Heart left ventricle (tissue), 16 donors: ENCODE data around the gene PACS2. TPM values are rescaled to one million over a fixed set of nuclear protein-coding genes. Genes with fewer than 3 reads are reported as not detected.
A peak's percentile ranks its signal among the peaks of the same experiment; 100 is the strongest.

Source experiments
- ATAC-seq, 4 donors: fragments of 200-7000 bp; cut with Tn5 transposase; one replicate each; pipeline ENCODE4 v1.9.1; 2020 to 2022; ENCODE audit warnings: moderate library complexity in 4 of 4, mild to moderate bottlenecking in 3 of 4, moderate number of reproducible peaks in 1 of 4
- DNase-seq, 5 donors: peaks; one replicate each; pipeline ENCODE4 v3.0.0-alpha.2; 2020
- H3K27ac ChIP-seq, 12 donors: fragments of 200-600 bp; sonication (generic) in 4 of 12; one replicate each; pipeline versions ENCODE4 v1.5.0 to v1.8.0; 2016 to 2022; ENCODE audit warnings: mild to moderate bottlenecking in 2 of 12
- H3K27me3 ChIP-seq, 9 donors: fragments of 200-600 bp; sonication (generic) in 2 of 9; one replicate each; pipeline versions ENCODE4 v1.5.1 to v1.8.0; 2016 to 2022; ENCODE audit warnings: mild to moderate bottlenecking in 3 of 9
- H3K36me3 ChIP-seq, 9 donors: fragments of 200-600 bp; sonication (generic) in 2 of 9; one replicate each; pipeline versions ENCODE4 v1.5.0 to v1.8.0; 2018 to 2022; ENCODE audit warnings: mild to moderate bottlenecking in 2 of 9
- H3K4me1 ChIP-seq, 12 donors: fragments of 200-600 bp; sonication (generic) in 4 of 12; one replicate each; pipeline versions ENCODE4 v1.5.0 to v1.8.0; 2016 to 2022; ENCODE audit warnings: mild to moderate bottlenecking in 3 of 12
- H3K4me3 ChIP-seq, 12 donors: fragments of 200-600 bp; sonication (generic) in 4 of 12; one replicate each; pipeline versions ENCODE4 v1.5.0 to v1.8.0; 2017 to 2022; ENCODE audit warnings: mild to moderate bottlenecking in 9 of 12, moderate library complexity in 4 of 12
- H3K9me3 ChIP-seq, 12 donors: fragments of 200-600 bp; sonication (generic) in 4 of 12; one replicate each; pipeline versions ENCODE4 v1.5.0 to v1.8.0; 2016 to 2022; ENCODE audit warnings: mild to moderate bottlenecking in 1 of 12
- CTCF ChIP-seq, 12 donors: fragments of 200-600 bp; sonication (generic) in 4 of 12; IDR thresholded peaks; one replicate each; pipeline versions ENCODE4 v1.5.0 to v1.8.0; 2018 to 2022; ENCODE audit warnings: antibody characterized with exemption in 12 of 12, mild to moderate bottlenecking in 5 of 12
- POLR2A ChIP-seq, 2 donors: fragments of 450-650 bp; IDR thresholded peaks; one replicate each; pipeline ENCODE4 v1.6.1; 2017; ENCODE audit warnings: antibody characterized with exemption in 2 of 2, mild to moderate bottlenecking in 2 of 2, moderate library complexity in 2 of 2
- WGBS, 4 donors: extraction: QIAGEN DNeasy Blood & Tissue Kit in 2 of 4; methylation state at CpG; one replicate each; pipeline versions ENCODE4 v1.1.5 to v1.1.7; 2013 to 2018; 5-methylcytosine and 5-hydroxymethylcytosine counted together
- intact Hi-C, 10 donors: fragments of 100-400 bp; cut with DNase I; formaldehyde crosslinking; loops; one replicate each; pipeline versions ENCODE4 v1.11.1 to v1.14.2; 2022
- polyA plus RNA-seq, 2 donors: library from polyadenylated mRNA; stranded (reverse); fragments of 200-250 nt; gene quantifications; one replicate each; pipeline ENCODE4 v1.2.3, GENCODE V29; 2013
- total RNA-seq, 9 donors: library from RNA; depleted of rRNA in 2 of 9; stranded (reverse); fragments of >200 nt in 2 of 9; fragmentation: NEBNext Ultra II Directional in 3 of 9; extraction: Animal tissue kit (Norgen Biotek cat#: 25700) in 3 of 9; gene quantifications; one replicate each; pipeline versions ENCODE4 v1.1.0 to v1.2.4, GENCODE V29; 2016 to 2023
- donor health status: ischemic (EF 13 %, LVEDD 7.1; RV severe dilation, severe dysfunction).
- donor health status: healthy with polysubstance abuse.
- donor health status: DM: no; HTN: yes; CAD: no.
- donor health status: DM: no; HTN: no; CAD: no.
- donor health status: ischemic (EF 25% LVEDD 6.9; RV normal size, moderate dysfunction).
- donor health status: ischemic (EF 25% LVEDD 5.7; RV mildly dilated, moderate dysfunction).
- donor health status: healthy.
- donor health status: DM: yes; HTN: yes; CAD: no.
- donor health status: ischemic (EF 35%, LVEDD 5.7; RV mildly dilated, moderate dysfunction).
- donor health status: nonischemic (EF 11% LVEDD 7.7; RV severe dilation, severe dysfunction).
- donor health status: DM: yes; HTN: yes; CAD: no.
- donor health status: PGD.
- donor health status: ischemic (EF 29% LVEDD 5.4; RV normal size, mild dysfunction).
- donor health status: nonischemic (EF 23%, LVEDD 6.1; RV moderate dilation, normal function).

Gene PACS2
- total and polyA plus RNA-seq, 11 donors = 47.3 to 90.3 (median 60.8) TPM

GRCh38 chr14:105446971-105447370 lies 132.4 kb downstream of the PACS2 start:
- TF ChIP-seq CTCF (IDR thresholded peaks at IDR 0.05) = no peak
- TF ChIP-seq POLR2A (IDR thresholded peaks at IDR 0.05) = no peak
- H3K36me3 ChIP-seq = peaks cover 0 to 37% (median 31%) of the 10 kb centered on the region in 9 donors
- ATAC-seq (no peak), DNase-seq (peak in 1 of 5 donors; percentile 55)
- peaks cover 0 to 28% (median 14%) of the 10 kb centered on the region in 12 donors for H3K4me1 ChIP-seq
- no peak overlapping the region for H3K27ac ChIP-seq
- H3K27me3 ChIP-seq = no peaks in the 10 kb centered on the region
- H3K4me3 ChIP-seq = no peak overlapping the region
- intact Hi-C loops = loop anchor here in 8 of 10 donors (5.0 to 10.0 kb wide), 5 partner anchors 40 to 80 kb away; partner anchors contain the start of genes CRIP1 (in 5 of the 8) and TMEM121 (in 3 of the 8)
- no peaks in the 10 kb centered on the region for H3K9me3 ChIP-seq
- WGBS, 4 donors = 83 to 89% (median 85%) methylated on average over 4 to 14 of the region's 14 CpGs

Other genes starting within 250 kb of the PACS2 start
- 1 to 10 TPM in 3 of 9 donors, under 1 TPM in 6; 0.27 to 5.3 (median 0.77) TPM for gene GPR132, start 249.3 kb upstream of the PACS2 start, total RNA-seq
- gene GPR132, start 249.3 kb upstream of the PACS2 start, polyA plus RNA-seq = under 1 TPM; 0.50 to 0.51 TPM
- 10 to 100 TPM; 20.4 to 62.4 (median 28.6) TPM for gene JAG2, start 146.0 kb upstream of the PACS2 start, total RNA-seq
- gene JAG2, start 146.0 kb upstream of the PACS2 start, polyA plus RNA-seq = 10 to 100 TPM; 19.1 to 25.2 TPM
- 10 to 100 TPM; 16.7 to 48.9 (median 23.8) TPM for gene NUDT14, start 133.4 kb upstream of the PACS2 start, total RNA-seq
- 10 to 100 TPM; 14.3 to 29.6 TPM for gene NUDT14, start 133.4 kb upstream of the PACS2 start, polyA plus RNA-seq
- gene BTBD6, start 66.2 kb upstream of the PACS2 start, total RNA-seq = 10 to 100 TPM; 28.8 to 51.8 (median 34.8) TPM
- gene BTBD6, start 66.2 kb upstream of the PACS2 start, polyA plus RNA-seq = 10 to 100 TPM; 40.7 to 56.3 TPM
- 10 to 100 TPM; 13.3 to 25.3 (median 18.7) TPM for gene BRF1, start 13.7 kb upstream of the PACS2 start, total RNA-seq
- 10 to 100 TPM; 17.1 to 19.4 TPM for gene BRF1, start 13.7 kb upstream of the PACS2 start, polyA plus RNA-seq
- gene TEX22, start 83.8 kb downstream of the PACS2 start, total RNA-seq = 1 to 10 TPM in 1 of 9 donors, under 1 TPM in 6, not detected in 2; 0.14 to 1.8 (median 0.82) TPM
- under 1 TPM in 1 of 2 donors, not detected in 1; 0.06 TPM for gene TEX22, start 83.8 kb downstream of the PACS2 start, polyA plus RNA-seq
- gene MTA1, start 105.1 kb downstream of the PACS2 start, total RNA-seq = 100 to 1,000 TPM in 7 of 9 donors, 10 to 100 TPM in 2; 71.8 to 169 (median 109) TPM
- 100 to 1,000 TPM; 103 to 191 TPM for gene MTA1, start 105.1 kb downstream of the PACS2 start, polyA plus RNA-seq
- gene CRIP2, start 160.1 kb downstream of the PACS2 start, total RNA-seq = 1,000 to 10,000 TPM in 2 of 9 donors, 100 to 1,000 TPM in 7; 695 to 1,715 (median 851) TPM
- gene CRIP2, start 160.1 kb downstream of the PACS2 start, polyA plus RNA-seq = 1,000 to 10,000 TPM in 1 of 2 donors, 100 to 1,000 TPM in 1; 829 to 1,402 TPM
- 100 to 1,000 TPM in 1 of 9 donors, 10 to 100 TPM in 8; 12.1 to 195 (median 56.9) TPM for gene CRIP1, start 172.1 kb downstream of the PACS2 start, total RNA-seq
- 100 to 1,000 TPM in 1 of 2 donors, 10 to 100 TPM in 1; 81.1 to 109 TPM for gene CRIP1, start 172.1 kb downstream of the PACS2 start, polyA plus RNA-seq
- gene TEDC1, start 176.5 kb downstream of the PACS2 start, total RNA-seq = 10 to 100 TPM in 1 of 9 donors, 1 to 10 TPM in 7, under 1 TPM in 1; 0.94 to 12.4 (median 3.2) TPM
- gene TEDC1, start 176.5 kb downstream of the PACS2 start, polyA plus RNA-seq = 1 to 10 TPM; 4.8 to 6.7 TPM
- 1 to 10 TPM; 1.0 to 4.4 (median 2.0) TPM for gene TMEM121, start 211.8 kb downstream of the PACS2 start, total RNA-seq
- 1 to 10 TPM; 1.1 to 1.5 TPM for gene TMEM121, start 211.8 kb downstream of the PACS2 start, polyA plus RNA-seq